MG63 (cell line): ENCODE data around the gene CENPP. TPM values are rescaled to one million over a fixed set of nuclear protein-coding genes. Genes with fewer than 3 reads are reported as not detected.

Experiments used
- DNase-seq: peaks from one replicate; pipeline ENCODE4 v3.0.0-alpha.2; 2020
- H3K27me3 ChIP-seq: fragments of 250-450 bp; sonication (Bioruptor Pico); 2 replicates; pipeline ENCODE4 v1.5.1; 2020; ENCODE audit warnings: mild to moderate bottlenecking, moderate library complexity
- H3K36me3 ChIP-seq: fragments of 250-450 bp; sonication (Bioruptor Pico); 2 replicates; pipeline ENCODE4 v1.5.1; 2020; ENCODE audit warnings: mild to moderate bottlenecking, moderate library complexity
- H3K4me3 ChIP-seq: fragments of 250-450 bp; sonication (Bioruptor Pico); 2 replicates; pipeline ENCODE4 v1.5.1; 2020; ENCODE audit warnings: mild to moderate bottlenecking, moderate library complexity
- H3K9me3 ChIP-seq: fragments of 250-450 bp; sonication (Bioruptor Pico); 2 replicates; pipeline ENCODE4 v1.5.1; 2020; ENCODE audit warnings: mild to moderate bottlenecking, moderate library complexity
- total RNA-seq: library from RNA; depleted of rRNA; stranded (reverse); fragments of >200 nt; shearing (Covaris generic); gene quantifications from 2 replicates; pipeline ENCODE4 v1.2.3, GENCODE V29; 2014; ENCODE audit warnings: low replicate concordance; rRNA removed

CENPP gene
- total RNA-seq, 1 experiment from 2014 or later: 16.2 TPM

- DNase-seq: no peak
- Histone ChIP-seq H3K36me3 (peaks cover 27% of the 10 kb centered on the region), H3K27me3 (no peaks in the 10 kb centered on the region), H3K9me3 (no peaks in the 10 kb centered on the region), H3K4me3 (no peak overlapping the region)
Measured at GRCh38 chr9:92660266-92660665, 334.5 kb downstream of the CENPP start.

- Histone ChIP-seq H3K4me3 (no peak overlapping the region), H3K27me3 (no peaks in the 10 kb centered on the region), H3K9me3 (no peaks in the 10 kb centered on the region), H3K36me3 (peaks cover 25% of the 10 kb centered on the region)
- DNase-seq: no peak
Measured at GRCh38 chr9:92661127-92661526, 335.4 kb downstream of the CENPP start.

GRCh38 chr9:92661743-92662142 is 336.0 kb downstream of the CENPP start:
- DNase-seq: no peak
- H3K36me3 ChIP-seq: peaks cover 26% of the 10 kb centered on the region
- H3K27me3 ChIP-seq: no peaks in the 10 kb centered on the region
- H3K9me3 ChIP-seq: no peaks in the 10 kb centered on the region
- no peak overlapping the region for H3K4me3 ChIP-seq

GRCh38 chr9:92663126-92663525 is 337.4 kb downstream of the CENPP start:
- DNase-seq: no peak
- Histone ChIP-seq H3K9me3 (no peaks in the 10 kb centered on the region), H3K36me3 (peaks cover 27% of the 10 kb centered on the region), H3K27me3 (no peaks in the 10 kb centered on the region), H3K4me3 (no peak overlapping the region)

GRCh38 chr9:92663951-92664350 is 338.2 kb downstream of the CENPP start:
- peaks cover 21% of the 10 kb centered on the region for H3K36me3 ChIP-seq
- no peaks in the 10 kb centered on the region for H3K27me3 ChIP-seq
- H3K4me3 ChIP-seq: no peak overlapping the region
- H3K9me3 ChIP-seq: no peaks in the 10 kb centered on the region
- DNase-seq: no peak

GRCh38 chr9:92664394-92665152 is 338.8 kb downstream of the CENPP start:
- DNase-seq: no peak
- no peaks in the 10 kb centered on the region for H3K27me3 ChIP-seq
- peaks cover 21% of the 10 kb centered on the region for H3K36me3 ChIP-seq
- no peak overlapping the region for H3K4me3 ChIP-seq
- H3K9me3 ChIP-seq: no peaks in the 10 kb centered on the region

- Histone ChIP-seq H3K27me3 (no peaks in the 10 kb centered on the region), H3K4me3 (no peak overlapping the region), H3K9me3 (no peaks in the 10 kb centered on the region), H3K36me3 (peaks cover 21% of the 10 kb centered on the region)
- no peak for DNase-seq
Measured at GRCh38 chr9:92665836-92666235, 340.1 kb downstream of the CENPP start.

- Histone ChIP-seq H3K9me3 (no peaks in the 10 kb centered on the region), H3K4me3 (no peak overlapping the region), H3K36me3 (peaks cover 21% of the 10 kb centered on the region), H3K27me3 (no peaks in the 10 kb centered on the region)
- no peak for DNase-seq
Measured at GRCh38 chr9:92666236-92666635, 340.5 kb downstream of the CENPP start.

GRCh38 chr9:92666912-92667532 is 341.3 kb downstream of the CENPP start:
- Histone ChIP-seq H3K27me3 (no peaks in the 10 kb centered on the region), H3K4me3 (no peak overlapping the region), H3K36me3 (peaks cover 21% of the 10 kb centered on the region), H3K9me3 (no peaks in the 10 kb centered on the region)
- no peak for DNase-seq

- peak; percentile 76 for DNase-seq
- H3K36me3 ChIP-seq: peaks cover 15% of the 10 kb centered on the region
- H3K9me3 ChIP-seq: no peaks in the 10 kb centered on the region
- no peaks in the 10 kb centered on the region for H3K27me3 ChIP-seq
- peak overlapping the region; percentile 90 for H3K4me3 ChIP-seq
Measured at GRCh38 chr9:92668746-92669526, 343.2 kb downstream of the CENPP start.

- H3K9me3 ChIP-seq: no peaks in the 10 kb centered on the region
- peak; percentile 45 for DNase-seq
- no peaks in the 10 kb centered on the region for H3K27me3 ChIP-seq
- H3K36me3 ChIP-seq: peaks cover 15% of the 10 kb centered on the region
- H3K4me3 ChIP-seq: peak overlapping the region; percentile 90
Measured at GRCh38 chr9:92669527-92669889, 343.8 kb downstream of the CENPP start.

Other genes with a start within 250 kb of the CENPP start
- gene SPTLC1, start 210.5 kb upstream of the CENPP start, total RNA-seq: 35.3 and 42.1 TPM in 2 replicates
- 283 and 306 TPM in 2 replicates for gene IARS1, start 32.3 kb upstream of the CENPP start, total RNA-seq
- gene NOL8, start 603 bp upstream of the CENPP start, total RNA-seq: 22.3 and 31.0 TPM in 2 replicates
- 0.33 TPM in 1 of 2 replicates, not detected in the other for gene OGN, start 78.6 kb downstream of the CENPP start, total RNA-seq
- not detected in 2 replicates for gene OMD, start 98.5 kb downstream of the CENPP start, total RNA-seq
- not detected in 2 replicates for gene ASPN, start 156.6 kb downstream of the CENPP start, total RNA-seq
- 0.95 TPM in 1 of 2 replicates, not detected in the other for gene ECM2, start 210.0 kb downstream of the CENPP start, total RNA-seq